ENCODE measurements around the gene FBXW12.

GRCh38 chr3:48437812-48438211 is 65.8 kb downstream of the FBXW12 start:
- no peak for TF ChIP-seq CTCF (IDR thresholded peaks at IDR 0.05)
- no peak for TF ChIP-seq POLR2AphosphoS5 (IDR thresholded peaks at IDR 0.05)

All from transverse colon (tissue), 4 donors.